Daoy (cell line): Measurements from ENCODE around the gene NDC80. TPM values are rescaled to one million over a fixed set of nuclear protein-coding genes. Genes with fewer than 3 reads are reported as not detected.
"Not testable (repeated sequence)": the region's sequence is repeated elsewhere in the genome, so short reads cannot be mapped to it uniquely, and the experiment has no call there.

Experiments used
- DNase-seq: peaks from one replicate; pipeline ENCODE4 v3.0.0-alpha.2; 2015; ENCODE audit warnings: low read depth
- total RNA-seq: library from RNA; depleted of rRNA; stranded (reverse); fragments of >200 nt; shearing (Covaris generic); gene quantifications from 2 replicates; pipeline ENCODE4 v1.2.3, GENCODE V29; 2014

NDC80 gene
- total RNA-seq, 1 experiment from 2014 or later: 48.9 TPM

- no peak for DNase-seq
Measured at GRCh38 chr18:2625217-2625616, 53.9 kb downstream of the NDC80 start.

- peak; percentile 19 for DNase-seq
Measured at GRCh38 chr18:2627821-2628276, 56.5 kb downstream of the NDC80 start.

GRCh38 chr18:2629003-2629402 lies 57.6 kb downstream of the NDC80 start:
- DNase-seq: no peak

- DNase-seq: no peak
Measured at GRCh38 chr18:2635586-2635985, 64.2 kb downstream of the NDC80 start.

- DNase-seq: no peak
Measured at GRCh38 chr18:2636126-2636631, 64.8 kb downstream of the NDC80 start.

GRCh38 chr18:2641638-2642037 lies 70.3 kb downstream of the NDC80 start:
- DNase-seq: no peak

GRCh38 chr18:2642771-2643170 lies 71.4 kb downstream of the NDC80 start:
- DNase-seq: no peak

- no peak for DNase-seq
Measured at GRCh38 chr18:2644535-2644934, 73.2 kb downstream of the NDC80 start.

- no peak for DNase-seq
Measured at GRCh38 chr18:2651981-2652380, 80.6 kb downstream of the NDC80 start.

- no peak for DNase-seq
Measured at GRCh38 chr18:2653467-2653866, 82.1 kb downstream of the NDC80 start.

GRCh38 chr18:2654169-2654927 lies 83.0 kb downstream of the NDC80 start:
- no peak for DNase-seq

- DNase-seq: no peak
Measured at GRCh38 chr18:2654928-2655177, 83.5 kb downstream of the NDC80 start.

- DNase-seq: peak; percentile 79
Measured at GRCh38 chr18:2655178-2655953, 84.0 kb downstream of the NDC80 start, which contains the start of gene SMCHD1. Gene SMCHD1, plus strand, starts transcription at chr18:2655726. Its CDS starts 350 bp downstream, at chr18:2656076.

GRCh38 chr18:2655954-2656236 lies 84.5 kb downstream of the NDC80 start:
- no peak for DNase-seq

- no peak for DNase-seq
Measured at GRCh38 chr18:2656237-2656980, 85.1 kb downstream of the NDC80 start.

- DNase-seq: no peak
Measured at GRCh38 chr18:2656981-2657512, 85.7 kb downstream of the NDC80 start.

GRCh38 chr18:2657788-2658458 lies 86.6 kb downstream of the NDC80 start:
- peak; percentile 11 for DNase-seq

GRCh38 chr18:2660849-2661248 lies 89.5 kb downstream of the NDC80 start:
- DNase-seq: not testable (repeated sequence)

- DNase-seq: not testable (repeated sequence)
Measured at GRCh38 chr18:2662288-2662687, 90.9 kb downstream of the NDC80 start.

GRCh38 chr18:2662990-2663389 lies 91.6 kb downstream of the NDC80 start:
- DNase-seq: no peak
